ES-I3 (cell line): ENCODE results near the gene JMY.

Experiments
- H3K36me3 ChIP-seq: 2 replicates; pipeline ENCODE4 v1.6.1; 2013; ENCODE audit warnings: mild to moderate bottlenecking, low read length, control low read depth, moderate library complexity; ENCODE audit not compliant: insufficient read depth
- H3K4me1 ChIP-seq: 2 replicates; pipeline ENCODE4 v1.6.1; 2013; ENCODE audit warnings: mild to moderate bottlenecking, control low read depth, low read length; ENCODE audit not compliant: insufficient read depth
- H3K9ac ChIP-seq: 2 replicates; pipeline ENCODE4 v1.6.1; 2013; ENCODE audit warnings: low read depth, mild to moderate bottlenecking, low read length, moderate library complexity
- H3K9me3 ChIP-seq: 2 replicates; pipeline ENCODE4 v1.6.1; 2013; ENCODE audit warnings: mild to moderate bottlenecking, low read length, moderate library complexity; ENCODE audit not compliant: control insufficient read depth, insufficient read depth

JMY gene

DNA sequence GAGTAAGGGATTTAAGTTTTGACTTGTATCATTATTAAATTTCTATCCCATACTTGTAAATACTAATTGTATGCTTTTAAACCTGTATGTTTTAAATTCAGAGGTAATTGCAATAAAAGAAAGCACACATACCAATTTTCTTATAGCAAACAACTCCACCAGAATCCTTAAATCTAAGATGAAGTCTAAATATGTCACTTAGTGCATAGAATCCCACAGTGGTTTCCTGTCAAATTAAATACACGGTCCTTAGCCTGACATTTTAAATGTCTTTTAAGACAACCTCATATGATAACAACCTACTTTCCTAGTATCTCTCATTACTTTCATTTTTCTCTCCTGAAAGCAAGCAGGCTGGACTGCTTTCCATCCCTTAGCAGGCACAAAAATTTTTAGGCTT lies 52.0 kb downstream of the JMY start:
- Histone ChIP-seq H3K9ac (no peak overlapping the region), H3K4me1 (no peaks in the 10 kb centered on the region), H3K9me3 (no peaks in the 10 kb centered on the region), H3K36me3 (no peaks in the 10 kb centered on the region; the same call in 1 of the 2 replicates)

DNA sequence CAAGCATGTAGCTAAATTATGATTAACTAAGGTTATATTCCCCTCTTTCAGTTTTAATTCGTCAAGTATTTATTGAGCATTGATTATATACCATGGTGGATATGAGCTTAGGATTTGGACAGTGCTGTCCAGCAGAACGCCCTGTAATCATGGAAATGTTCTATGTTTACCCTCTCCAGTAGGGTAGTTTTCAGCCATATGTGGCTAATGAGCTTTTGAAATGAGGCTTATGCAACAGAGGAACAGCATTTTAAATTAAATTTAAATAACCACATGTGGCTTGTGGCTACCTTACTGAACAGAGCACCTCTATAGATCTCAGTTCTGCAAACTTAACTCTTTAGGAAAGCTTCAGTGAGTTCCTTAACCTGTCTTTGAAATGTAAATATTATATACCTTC lies 59.1 kb downstream of the JMY start:
- no peaks in the 10 kb centered on the region; the same call in 1 of the 2 replicates for H3K36me3 ChIP-seq
- no peak overlapping the region for H3K9ac ChIP-seq
- no peaks in the 10 kb centered on the region for H3K9me3 ChIP-seq
- no peaks in the 10 kb centered on the region for H3K4me1 ChIP-seq

GRCh38 chr5:79297661-79298060 lies 61.7 kb downstream of the JMY start:
- no peak overlapping the region for H3K9ac ChIP-seq
- no peaks in the 10 kb centered on the region for H3K36me3 ChIP-seq
- no peaks in the 10 kb centered on the region for H3K4me1 ChIP-seq
- no peaks in the 10 kb centered on the region for H3K9me3 ChIP-seq

DNA sequence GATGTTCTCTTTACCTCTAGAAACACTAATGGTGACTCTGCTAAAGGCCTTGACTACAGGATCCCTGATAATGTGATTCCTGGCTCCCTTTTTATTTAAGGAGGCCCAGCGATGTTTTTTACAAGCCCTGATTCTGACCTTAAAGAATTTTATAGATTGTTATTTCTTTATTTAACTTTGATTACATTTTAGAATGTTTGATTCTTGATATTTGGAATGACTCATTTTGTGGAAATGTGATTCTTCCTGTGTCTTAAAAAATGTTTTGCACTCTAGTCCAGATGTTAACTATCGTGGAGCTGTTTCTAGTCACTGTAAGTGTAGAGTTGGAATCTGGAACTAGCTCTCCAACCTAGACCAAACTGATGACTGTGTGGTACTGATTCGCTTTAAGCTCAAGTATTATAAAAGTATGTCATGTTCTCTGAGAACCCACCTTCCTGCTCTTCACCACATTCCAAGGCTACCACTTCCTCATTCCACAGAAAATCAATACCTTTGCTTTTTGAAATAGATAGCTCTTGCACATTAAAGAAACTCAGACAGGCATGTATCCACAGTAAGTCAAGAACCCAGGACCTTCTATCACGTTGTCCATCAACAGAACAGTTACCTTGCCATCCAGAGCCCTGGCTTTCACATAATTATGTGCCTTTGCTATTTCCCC lies 65.2 kb downstream of the JMY start:
- Histone ChIP-seq H3K4me1 (no peaks in the 10 kb centered on the region), H3K9ac (no peak overlapping the region), H3K36me3 (no peaks in the 10 kb centered on the region; the same call in 1 of the 2 replicates), H3K9me3 (no peaks in the 10 kb centered on the region)

DNA sequence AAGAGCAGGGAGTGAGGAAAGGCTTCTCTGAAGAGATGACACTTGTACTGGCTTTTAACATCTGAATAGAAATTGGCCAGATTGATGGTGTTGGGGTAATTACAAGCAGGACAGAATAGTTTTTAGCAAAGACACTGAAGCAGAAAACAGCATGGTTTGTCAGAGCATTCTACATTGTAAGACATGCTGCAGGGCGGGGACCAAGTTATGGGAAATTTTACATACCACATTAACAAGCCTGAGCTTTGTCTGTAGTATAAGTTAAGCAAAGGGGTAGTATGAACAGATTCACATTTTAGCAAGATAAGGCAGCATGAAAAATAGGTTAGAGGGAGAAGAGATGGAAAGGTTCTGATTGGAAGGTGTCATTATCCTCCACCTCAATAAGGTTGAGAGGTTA lies 66.5 kb downstream of the JMY start:
- Histone ChIP-seq H3K9me3 (no peaks in the 10 kb centered on the region), H3K9ac (no peak overlapping the region), H3K4me1 (no peaks in the 10 kb centered on the region), H3K36me3 (no peaks in the 10 kb centered on the region; the same call in 1 of the 2 replicates)

GRCh38 chr5:79305706-79306105 lies 69.8 kb downstream of the JMY start:
- H3K9me3 ChIP-seq = no peaks in the 10 kb centered on the region
- no peaks in the 10 kb centered on the region; the same call in none of the 2 replicates for H3K36me3 ChIP-seq
- H3K9ac ChIP-seq = no peak overlapping the region
- no peaks in the 10 kb centered on the region for H3K4me1 ChIP-seq

- Histone ChIP-seq H3K36me3 (peaks cover 7% of the 10 kb centered on the region), H3K4me1 (0 out of 2 replicates have a peak, but pooled peaks cover 4% of the 10 kb centered on the region), H3K9me3 (no peaks in the 10 kb centered on the region)
Observed at GRCh38 chr5:79318935-79319614, 83.1 kb downstream of the JMY start.

GRCh38 chr5:79329453-79329852 lies 93.5 kb downstream of the JMY start:
- no peaks in the 10 kb centered on the region for H3K9me3 ChIP-seq
- no peak overlapping the region for H3K9ac ChIP-seq
- H3K4me1 ChIP-seq = peaks cover 3% of the 10 kb centered on the region; the same call in 1 of the 2 replicates
- H3K36me3 ChIP-seq = no peaks in the 10 kb centered on the region; the same call in 1 of the 2 replicates

More at GRCh38 chr5:79318935-79319614, 83.1 kb downstream of the JMY start:
- H3K9ac ChIP-seq = no peak overlapping the region

GRCh38 chr5:79330071-79330470 lies 94.1 kb downstream of the JMY start:
- Histone ChIP-seq H3K36me3 (no peaks in the 10 kb centered on the region; the same call in 1 of the 2 replicates), H3K9ac (no peak overlapping the region), H3K9me3 (no peaks in the 10 kb centered on the region), H3K4me1 (peaks cover 3% of the 10 kb centered on the region; the same call in 1 of the 2 replicates)

- Histone ChIP-seq H3K9ac (no peak overlapping the region), H3K4me1 (peaks cover 3% of the 10 kb centered on the region; the same call in 1 of the 2 replicates), H3K36me3 (no peaks in the 10 kb centered on the region; the same call in 1 of the 2 replicates), H3K9me3 (no peaks in the 10 kb centered on the region)
Observed at GRCh38 chr5:79333852-79334557, 98.1 kb downstream of the JMY start.

DNA sequence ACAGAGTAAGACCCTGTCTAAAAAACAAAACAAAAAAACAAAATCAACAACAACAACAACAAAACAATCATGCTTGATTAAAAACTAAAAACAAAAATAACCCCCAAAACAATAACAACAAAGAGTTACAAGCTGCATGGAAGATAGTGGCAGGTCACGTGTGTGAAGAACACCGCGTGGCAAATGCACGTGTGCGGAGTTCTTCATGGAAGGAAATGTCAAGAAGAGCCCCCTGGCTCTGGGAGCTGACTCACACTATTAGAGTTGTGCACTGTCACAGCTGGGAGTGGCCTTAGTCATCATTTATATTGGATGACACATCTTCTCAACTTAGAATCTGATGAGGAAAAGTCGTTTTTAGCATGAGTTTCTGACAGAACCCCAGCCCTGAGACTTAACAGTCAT lies 110.5 kb downstream of the JMY start:
- no peaks in the 10 kb centered on the region for H3K36me3 ChIP-seq
- H3K4me1 ChIP-seq = no peaks in the 10 kb centered on the region
- H3K9me3 ChIP-seq = no peaks in the 10 kb centered on the region
- H3K9ac ChIP-seq = no peak overlapping the region

DNA sequence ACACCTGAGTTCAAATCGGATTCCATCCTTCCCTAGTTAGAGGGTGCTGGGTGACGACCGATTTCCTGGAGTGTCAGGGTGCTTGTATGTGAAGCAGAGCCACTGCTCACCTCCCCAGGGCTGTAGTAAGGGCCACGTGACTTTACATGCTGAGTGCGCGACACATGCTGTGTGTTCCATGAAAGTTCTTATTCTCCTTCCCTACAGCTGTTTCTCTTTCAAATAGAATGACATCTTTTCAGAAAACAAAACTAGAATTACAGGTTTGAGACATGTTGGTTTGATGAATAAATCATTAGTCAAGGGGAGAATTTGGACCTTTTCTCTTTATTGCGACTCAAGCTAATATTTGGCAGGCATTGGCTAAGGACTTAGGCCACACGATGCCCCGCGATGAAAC lies 113.1 kb downstream of the JMY start:
- no peak overlapping the region for H3K9ac ChIP-seq
- H3K9me3 ChIP-seq = no peaks in the 10 kb centered on the region

GRCh38 chr5:79349881-79350280 lies 114.0 kb downstream of the JMY start:
- H3K9ac ChIP-seq = no peak overlapping the region
- no peaks in the 10 kb centered on the region for H3K4me1 ChIP-seq
- no peaks in the 10 kb centered on the region for H3K36me3 ChIP-seq
- no peaks in the 10 kb centered on the region for H3K9me3 ChIP-seq

More for the DNA sequence above, 113.1 kb downstream of the JMY start:
- H3K36me3 ChIP-seq = no peaks in the 10 kb centered on the region
- H3K4me1 ChIP-seq = no peaks in the 10 kb centered on the region

DNA sequence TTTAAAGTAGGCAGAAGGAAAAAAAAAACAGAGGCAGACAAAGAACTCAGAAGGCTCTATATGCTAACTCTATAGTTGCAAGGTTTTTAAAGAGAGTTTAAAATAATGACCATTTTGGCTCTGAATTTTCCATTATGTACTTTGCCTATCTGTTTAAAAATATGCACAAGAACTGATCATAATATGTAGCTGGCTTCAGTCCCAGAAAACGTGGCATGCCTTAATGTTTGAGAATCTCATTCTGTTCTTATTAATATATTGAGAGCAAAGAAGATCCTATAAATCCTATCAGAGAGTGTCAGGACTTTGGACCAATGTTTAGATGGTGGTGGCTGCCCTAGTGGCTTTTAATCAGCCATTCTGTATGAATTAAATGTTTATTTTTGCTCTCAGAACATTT lies 121.5 kb downstream of the JMY start:
- no peaks in the 10 kb centered on the region for H3K36me3 ChIP-seq
- H3K4me1 ChIP-seq = no peaks in the 10 kb centered on the region
- no peak overlapping the region for H3K9ac ChIP-seq
- no peaks in the 10 kb centered on the region for H3K9me3 ChIP-seq
